Muscle layer of colon (tissue), 2 donors: Measurements from ENCODE around the gene NSF.
"Not testable (repeated sequence)": the region's sequence is repeated elsewhere in the genome, so short reads cannot be mapped to it uniquely, and the experiment has no call there.

Source experiments
- H3K27ac ChIP-seq: one replicate; pipeline ENCODE4 v1.7.0; 2013; ENCODE audit warnings: low read depth, mild to moderate bottlenecking, low read length, moderate library complexity
- H3K27me3 ChIP-seq, 2 donors: one replicate each; pipeline ENCODE4 v1.7.0; 2013; ENCODE audit warnings: low read length in 2 of 2, mild to moderate bottlenecking in 2 of 2; ENCODE audit not compliant: insufficient read depth in 2 of 2, control insufficient read depth in 1 of 2
- H3K36me3 ChIP-seq: one replicate; pipeline ENCODE4 v1.7.0; 2013; ENCODE audit warnings: mild to moderate bottlenecking, low read length; ENCODE audit not compliant: insufficient read depth
- H3K4me1 ChIP-seq: one replicate; pipeline ENCODE4 v1.7.0; 2013; ENCODE audit warnings: mild to moderate bottlenecking, low read length; ENCODE audit not compliant: insufficient read depth
- H3K4me3 ChIP-seq, 2 donors: one replicate each; pipeline ENCODE4 v1.7.0; 2013; ENCODE audit warnings: low read length in 2 of 2, low read depth in 1 of 2, mild to moderate bottlenecking in 1 of 2, moderate library complexity in 1 of 2
- H3K9ac ChIP-seq: one replicate; pipeline ENCODE4 v1.7.0; 2013; ENCODE audit warnings: low read length
- H3K9me3 ChIP-seq: one replicate; pipeline ENCODE4 v1.7.0; 2013; ENCODE audit warnings: mild to moderate bottlenecking, low read length
- donor health status: abdominal sarcoma.
- donor health status: Adenocarcinoma of cecum.

The NSF gene

DNA sequence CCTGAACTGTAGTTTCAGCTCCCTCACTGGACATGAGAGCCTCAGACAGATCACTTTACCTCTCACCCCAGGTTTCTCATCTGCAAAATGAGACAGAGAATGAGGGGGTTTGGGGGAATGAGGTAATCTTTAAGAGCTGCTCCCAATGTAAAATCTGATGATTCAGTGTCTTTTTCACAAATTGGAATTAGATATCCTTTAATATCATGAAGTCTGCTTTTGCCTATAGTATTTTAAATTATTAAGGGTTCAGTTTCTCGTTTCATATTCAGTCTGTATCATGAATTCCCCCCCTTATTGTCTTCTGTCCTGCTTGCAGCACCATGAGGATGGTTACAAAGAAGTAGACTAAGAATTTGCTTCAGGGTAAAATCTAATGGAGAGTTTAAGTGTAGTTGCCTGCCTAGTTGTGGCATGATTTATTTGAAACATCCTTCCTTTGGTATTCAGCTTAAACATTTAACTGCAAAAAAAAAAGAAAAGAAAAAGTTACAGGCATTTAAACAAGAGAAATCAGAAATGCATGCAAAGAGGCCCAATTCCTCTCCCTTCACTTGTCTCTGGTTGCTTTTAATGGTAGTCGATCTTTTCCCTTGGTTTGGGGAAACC is 150.8 kb downstream of the NSF start:
- Histone ChIP-seq H3K9me3 (no peaks in the 10 kb centered on the region), H3K9ac (no peak overlapping the region), H3K27ac (no peak overlapping the region), H3K4me1 (peaks cover 5% of the 10 kb centered on the region), H3K4me3 (no peak overlapping the region), H3K36me3 (no peaks in the 10 kb centered on the region), H3K27me3 (no peaks in the 10 kb centered on the region)

DNA sequence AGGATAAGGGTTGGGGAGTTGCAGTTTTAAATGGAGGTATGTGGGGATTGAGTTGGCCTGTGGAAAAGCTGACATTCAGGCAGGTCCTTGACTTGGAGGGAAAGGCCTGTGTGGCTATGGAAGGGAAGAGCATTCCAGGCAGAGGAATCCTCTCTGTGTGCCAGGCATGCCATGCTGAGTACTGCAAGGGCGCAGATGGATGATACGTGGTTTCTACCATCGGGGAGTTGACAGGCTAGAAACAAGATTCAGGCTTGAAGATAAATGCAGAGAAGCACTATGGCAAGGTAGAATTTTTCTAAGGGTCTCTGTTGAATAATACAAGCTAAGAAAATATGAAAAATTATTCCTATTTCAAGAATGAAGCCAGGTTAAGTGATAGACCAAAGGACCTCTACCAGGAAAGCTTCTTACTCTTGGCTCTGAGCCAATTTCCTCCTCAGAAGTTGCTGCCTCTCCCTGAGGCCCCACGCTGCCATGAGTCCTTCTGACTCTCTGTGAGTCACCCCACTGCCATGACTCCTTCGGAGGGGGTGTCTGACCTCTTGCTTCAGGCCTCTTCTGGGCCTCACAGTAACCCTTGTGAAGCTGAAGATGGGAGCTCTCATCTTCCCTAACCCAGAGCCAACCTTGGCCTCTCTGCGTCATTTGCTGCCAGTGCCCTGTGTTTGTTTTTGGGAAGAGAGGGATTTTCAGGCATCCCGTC is 152.2 kb downstream of the NSF start:
- no peak overlapping the region for H3K27ac ChIP-seq
- no peaks in the 10 kb centered on the region for H3K36me3 ChIP-seq
- no peak overlapping the region for H3K9ac ChIP-seq
- H3K9me3 ChIP-seq, result no peaks in the 10 kb centered on the region
- H3K4me3 ChIP-seq, result no peak overlapping the region
- no peaks in the 10 kb centered on the region for H3K27me3 ChIP-seq
- H3K4me1 ChIP-seq, result peaks cover 5% of the 10 kb centered on the region

DNA sequence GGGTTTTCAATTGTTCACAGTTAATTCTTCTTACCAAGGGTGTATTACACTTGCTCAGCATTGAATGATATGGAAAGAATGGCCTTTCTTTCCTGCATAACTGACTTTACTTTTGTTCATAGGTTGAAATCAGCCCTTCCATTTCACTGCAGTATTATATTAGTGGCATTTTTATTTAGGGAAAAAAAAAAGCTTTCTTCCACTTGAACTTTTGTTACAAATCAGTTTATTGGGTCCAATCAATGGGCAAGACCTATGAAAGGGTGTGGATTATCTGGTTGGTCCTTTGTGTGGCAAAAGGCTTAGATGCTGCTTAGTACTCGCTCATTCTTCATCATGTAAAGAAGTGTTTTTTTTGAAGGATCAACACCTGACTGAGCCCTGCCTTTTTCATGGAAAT is 154.0 kb downstream of the NSF start:
- peaks cover 5% of the 10 kb centered on the region for H3K4me1 ChIP-seq
- no peaks in the 10 kb centered on the region for H3K9me3 ChIP-seq
- H3K36me3 ChIP-seq, result no peaks in the 10 kb centered on the region
- H3K4me3 ChIP-seq, result no peak overlapping the region
- H3K27me3 ChIP-seq, result no peaks in the 10 kb centered on the region
- H3K27ac ChIP-seq, result no peak overlapping the region
- H3K9ac ChIP-seq, result no peak overlapping the region

DNA sequence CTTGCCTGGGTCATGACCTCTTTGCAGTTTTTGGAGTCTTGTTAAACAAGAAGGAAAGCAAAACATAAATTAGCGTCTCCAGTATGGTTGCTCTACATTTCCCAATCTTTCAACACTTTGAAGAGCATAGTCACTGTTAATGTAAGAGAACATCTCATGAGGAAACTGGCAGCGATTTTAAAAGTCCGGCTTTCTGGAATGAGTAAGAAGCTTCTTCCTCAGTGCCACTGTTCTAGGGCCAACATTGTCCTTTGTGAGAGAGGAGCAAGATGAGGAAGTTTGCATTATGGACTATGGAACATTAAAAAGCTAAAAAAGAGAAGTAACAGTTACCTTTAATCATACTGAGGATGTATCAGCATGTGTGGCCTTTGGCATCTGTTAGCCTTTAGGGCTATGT is 154.9 kb downstream of the NSF start:
- Histone ChIP-seq H3K9me3 (no peaks in the 10 kb centered on the region), H3K9ac (no peak overlapping the region), H3K4me1 (peaks cover 5% of the 10 kb centered on the region), H3K27ac (no peak overlapping the region), H3K27me3 (no peaks in the 10 kb centered on the region), H3K4me3 (no peak overlapping the region), H3K36me3 (no peaks in the 10 kb centered on the region)

DNA sequence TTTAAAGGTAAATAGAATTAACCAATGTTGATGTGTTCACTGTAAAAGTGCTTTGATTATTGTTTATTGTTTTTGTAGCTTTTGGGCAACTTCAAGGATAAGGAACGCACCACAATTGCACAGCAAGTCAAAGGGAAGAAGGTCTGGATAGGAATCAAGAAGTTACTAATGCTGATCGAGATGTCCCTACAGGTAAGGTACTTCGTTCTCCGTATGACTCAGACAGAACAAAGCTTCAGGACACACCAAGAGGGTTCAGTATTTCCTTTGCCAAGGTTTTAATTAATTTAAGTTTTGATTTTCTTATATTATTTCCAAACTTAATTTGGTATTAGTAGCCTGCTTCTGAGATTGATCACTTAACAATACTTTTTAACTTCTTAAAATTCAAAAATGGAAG is 161.0 kb downstream of the NSF start:
- Histone ChIP-seq H3K27ac (no peak overlapping the region), H3K27me3 (no peaks in the 10 kb centered on the region), H3K4me1 (no peaks in the 10 kb centered on the region), H3K4me3 (no peak overlapping the region), H3K9me3 (no peaks in the 10 kb centered on the region), H3K9ac (no peak overlapping the region), H3K36me3 (peaks cover 15% of the 10 kb centered on the region)

GRCh38 chr17:46753776-46754175 is 163.3 kb downstream of the NSF start:
- Histone ChIP-seq H3K4me1 (no peaks in the 10 kb centered on the region), H3K9ac (no peak overlapping the region), H3K27me3 (no peaks in the 10 kb centered on the region), H3K9me3 (no peaks in the 10 kb centered on the region), H3K36me3 (peaks cover 23% of the 10 kb centered on the region), H3K4me3 (no peak overlapping the region), H3K27ac (no peak overlapping the region)

GRCh38 chr17:46756081-46756735 is 165.7 kb downstream of the NSF start:
- Histone ChIP-seq H3K36me3 (peaks cover 23% of the 10 kb centered on the region), H3K9me3 (no peaks in the 10 kb centered on the region), H3K9ac (no peak overlapping the region), H3K27ac (no peak overlapping the region), H3K4me1 (no peaks in the 10 kb centered on the region), H3K27me3 (no peaks in the 10 kb centered on the region), H3K4me3 (no peak overlapping the region)

GRCh38 chr17:46756861-46757260 is 166.4 kb downstream of the NSF start:
- peaks cover 21% of the 10 kb centered on the region for H3K36me3 ChIP-seq
- H3K27me3 ChIP-seq, result no peaks in the 10 kb centered on the region
- no peaks in the 10 kb centered on the region for H3K4me1 ChIP-seq
- H3K9me3 ChIP-seq, result no peaks in the 10 kb centered on the region
- H3K27ac ChIP-seq, result no peak overlapping the region
- no peak overlapping the region for H3K9ac ChIP-seq
- no peak overlapping the region for H3K4me3 ChIP-seq

- not testable (repeated sequence) for H3K4me3 ChIP-seq, H3K27me3 ChIP-seq, H3K27ac ChIP-seq, H3K9me3 ChIP-seq, H3K4me1 ChIP-seq, H3K9ac ChIP-seq
- peaks cover 18% of the 10 kb centered on the region for H3K36me3 ChIP-seq
These were observed 167.1 kb downstream of the NSF start for GRCh38 chr17:46757588-46757987.

DNA sequence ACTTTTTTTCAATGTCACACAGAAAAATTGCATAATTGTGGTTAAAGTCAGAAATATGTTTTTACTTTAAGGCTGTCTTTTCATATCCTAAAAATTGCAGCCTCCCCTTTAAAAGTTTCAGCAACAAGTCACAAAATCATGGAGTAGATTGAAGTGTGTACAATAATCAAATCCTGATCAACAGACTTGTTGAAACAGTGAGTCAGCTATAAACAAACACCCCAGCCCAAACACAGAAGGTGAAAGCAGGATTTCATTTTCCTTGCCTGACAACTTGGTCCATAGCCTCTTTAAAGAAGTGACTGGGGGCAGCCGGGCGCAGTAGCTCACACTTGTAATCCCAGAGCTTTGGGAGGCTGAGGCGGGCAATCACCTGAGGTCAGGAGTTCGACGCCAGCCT is 168.1 kb downstream of the NSF start:
- Histone ChIP-seq H3K9me3 (no peaks in the 10 kb centered on the region), H3K4me3 (no peak overlapping the region), H3K27ac (no peak overlapping the region), H3K27me3 (no peaks in the 10 kb centered on the region), H3K36me3 (peaks cover 18% of the 10 kb centered on the region), H3K4me1 (no peaks in the 10 kb centered on the region), H3K9ac (no peak overlapping the region)

DNA sequence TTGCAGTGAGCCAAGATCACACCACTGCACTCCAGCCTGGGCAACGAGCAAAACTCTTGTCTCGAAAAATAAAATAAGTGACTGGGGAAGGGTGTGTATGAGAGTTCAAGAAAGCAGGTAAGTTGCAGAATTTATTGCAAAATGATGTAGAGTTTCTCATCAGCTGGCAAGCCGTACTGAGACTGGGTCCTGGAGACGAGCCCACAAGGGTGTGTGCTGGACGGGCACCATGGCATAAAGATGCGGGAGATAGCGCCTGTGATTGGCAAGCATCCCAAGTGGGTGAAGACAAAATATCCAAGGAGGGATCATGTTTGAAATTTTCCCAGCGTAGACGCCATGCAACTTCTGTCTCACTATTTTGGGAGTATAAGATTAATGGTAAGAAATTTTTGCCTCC is 168.7 kb downstream of the NSF start:
- H3K36me3 ChIP-seq, result peaks cover 18% of the 10 kb centered on the region
- no peak overlapping the region for H3K27ac ChIP-seq

DNA sequence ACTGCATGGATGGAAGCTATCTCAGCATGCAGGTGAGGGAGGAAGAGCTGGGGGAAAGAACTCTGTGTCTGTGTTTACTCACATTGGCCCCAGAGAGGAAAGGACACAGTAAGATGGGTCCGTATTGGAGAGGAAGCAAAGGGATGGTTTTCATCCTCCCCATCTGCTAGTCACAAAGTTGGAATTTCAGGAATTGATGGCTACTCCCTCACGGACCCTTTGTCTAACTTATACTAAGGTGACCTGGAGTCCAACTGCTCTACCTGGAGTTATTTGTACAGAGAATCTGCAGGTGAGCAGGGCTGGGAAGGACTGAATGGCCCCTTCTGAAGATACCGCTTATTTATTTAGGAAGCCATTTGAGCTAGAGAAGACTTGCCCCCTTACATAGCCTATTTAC is 172.9 kb downstream of the NSF start:
- Histone ChIP-seq H3K4me3 (no peak overlapping the region), H3K27ac (no peak overlapping the region), H3K27me3 (no peaks in the 10 kb centered on the region), H3K9me3 (no peaks in the 10 kb centered on the region), H3K4me1 (no peaks in the 10 kb centered on the region), H3K36me3 (no peaks in the 10 kb centered on the region), H3K9ac (no peak overlapping the region)

More for the DNA sequence above, 168.7 kb downstream of the NSF start:
- no peaks in the 10 kb centered on the region for H3K9me3 ChIP-seq
- H3K4me1 ChIP-seq, result no peaks in the 10 kb centered on the region
- H3K9ac ChIP-seq, result no peak overlapping the region
- no peak overlapping the region for H3K4me3 ChIP-seq
- no peaks in the 10 kb centered on the region for H3K27me3 ChIP-seq
